ENCODE results near the gene MDP1.

GRCh38 chr14:24236689-24237462 is 21.0 kb upstream of the MDP1 start:
- TF ChIP-seq, protein P1, sequence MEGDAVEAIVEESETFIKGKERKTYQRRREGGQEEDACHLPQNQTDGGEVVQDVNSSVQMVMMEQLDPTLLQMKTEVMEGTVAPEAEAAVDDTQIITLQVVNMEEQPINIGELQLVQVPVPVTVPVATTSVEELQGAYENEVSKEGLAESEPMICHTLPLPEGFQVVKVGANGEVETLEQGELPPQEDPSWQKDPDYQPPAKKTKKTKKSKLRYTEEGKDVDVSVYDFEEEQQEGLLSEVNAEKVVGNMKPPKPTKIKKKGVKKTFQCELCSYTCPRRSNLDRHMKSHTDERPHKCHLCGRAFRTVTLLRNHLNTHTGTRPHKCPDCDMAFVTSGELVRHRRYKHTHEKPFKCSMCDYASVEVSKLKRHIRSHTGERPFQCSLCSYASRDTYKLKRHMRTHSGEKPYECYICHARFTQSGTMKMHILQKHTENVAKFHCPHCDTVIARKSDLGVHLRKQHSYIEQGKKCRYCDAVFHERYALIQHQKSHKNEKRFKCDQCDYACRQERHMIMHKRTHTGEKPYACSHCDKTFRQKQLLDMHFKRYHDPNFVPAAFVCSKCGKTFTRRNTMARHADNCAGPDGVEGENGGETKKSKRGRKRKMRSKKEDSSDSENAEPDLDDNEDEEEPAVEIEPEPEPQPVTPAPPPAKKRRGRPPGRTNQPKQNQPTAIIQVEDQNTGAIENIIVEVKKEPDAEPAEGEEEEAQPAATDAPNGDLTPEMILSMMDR (IDR thresholded peaks at IDR 0.05) = no peak
- TF ChIP-seq POLR2AphosphoS5 (IDR thresholded peaks at IDR 0.05) = no peak
